ENCODE measurements around the gene NABP2. TPM values are rescaled to one million over a fixed set of nuclear protein-coding genes. Genes with fewer than 3 reads are reported as not detected.
A peak's percentile ranks its signal among the peaks of the same experiment; 100 is the strongest.

NABP2 gene
- 86.1 and 86.7 TPM in 2 replicates for polyA plus RNA-seq (2011; rRNA removed)
- polyA plus RNA-seq (2012; cell fraction: cytosol; rRNA removed): 96.7 and 97.4 TPM in 2 replicates
- 21.4 and 27.6 TPM in 2 replicates for polyA plus RNA-seq (2012; cell fraction: nucleus; rRNA removed)
- polyA plus RNA-seq (2017; fragmentation: RNase III; extraction: RNeasy Plus Mini Kit Qiagen cat#74134 plus additional on column Dnase treatment): 64.1 to 69.6 TPM (median 65.2 TPM) in 3 replicates
- polyA minus RNA-seq (2011; rRNA and poly(A)+ RNA removed): 31.6 and 42.1 TPM in 2 replicates

DNA sequence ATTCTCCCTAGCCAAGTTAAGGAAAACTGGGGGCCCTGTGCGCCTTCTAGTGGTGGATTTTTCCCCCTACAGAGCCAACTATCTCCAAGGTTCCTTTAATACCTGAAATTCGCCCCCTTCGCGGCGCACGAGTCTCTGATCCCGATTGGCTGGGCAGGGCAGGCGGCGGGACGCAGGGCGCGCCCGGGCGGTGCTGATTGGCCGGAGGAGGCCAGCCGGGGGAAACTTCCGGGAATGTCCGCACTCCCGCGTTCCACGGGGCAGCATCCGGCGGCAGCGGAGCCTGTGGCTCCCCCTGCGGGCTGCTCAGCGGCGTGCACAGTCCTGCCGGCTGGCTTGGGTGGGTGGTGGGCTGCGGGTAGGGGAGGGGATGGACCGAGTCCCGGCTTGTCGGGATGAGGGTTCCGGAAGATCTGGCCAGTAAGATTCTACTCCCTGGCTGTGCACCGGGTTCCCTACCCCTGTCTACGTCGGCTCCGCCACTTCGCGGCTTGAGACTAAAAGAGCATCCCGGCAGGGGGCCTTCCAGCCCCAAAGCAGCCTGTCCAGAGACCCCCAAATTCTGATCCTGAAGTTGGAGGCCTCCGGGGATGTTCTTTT lies at the start of gene NABP2:
Gene NABP2 (plus strand): TSS at position 241 of the 600 bp plus-strand sequence. CDS start 515 bp downstream, outside the sequence.
- 3% methylated on average over 24 of the region's 41 CpGs for WGBS (ENCODE audit: missing lambda C conversion rate)
- Histone ChIP-seq H3K27ac (peak within 1 kb of the TSS; percentile 80 to 94), H3K9me3 (no peaks in the 10 kb centered on the region), H3K4me2 (peak within 1 kb of the TSS; percentile 87), H3K4me1 (peaks cover 26% of the 10 kb centered on the region), H3K4me3 (peak within 1 kb of the TSS; percentile 66)
- FAIRE-seq (no peak), DNase-seq (ENCODE audit: low read depth in 1 of 2, low spot score in 1 of 2) (peak; percentile 99), ATAC-seq (peak; percentile 84 to 89)
- POLR2A ChIA-PET: no interaction called here
- CTCF ChIA-PET: interaction anchor here (1.0 to 4.2 kb wide), 6 partner anchors 18 to 105 kb away, joined by 3 to 56 read pairs (median 18); partner anchors contain the start of genes SMARCC2 and ZC3H10
- TF ChIP-seq RFX5 (IDR thresholded peaks at IDR 0.05) (peak; percentile 89), JUN (IDR thresholded peaks at IDR 0.05) (peak in 1 of 2 experiments; percentile 64; a peak in 2 of 5 replicates), SMC3 (IDR thresholded peaks at IDR 0.05) (peak; percentile 79), POLR2A (IDR thresholded peaks at IDR 0.05; ENCODE audit: low read length) (peak; percentile 61), SREBF2 (IDR thresholded peaks at IDR 0.05) (no peak), MAFK (IDR thresholded peaks at IDR 0.05; ENCODE audit: partially characterized antibody) (no peak), MYC (IDR thresholded peaks at IDR 0.05; ENCODE audit: borderline replicate concordance, low read length) (no peak; the same call in 1 of the 2 replicates), CTCF (IDR thresholded peaks at IDR 0.05) (peak; percentile 95), USF2 (IDR thresholded peaks at IDR 0.05) (peak; percentile 68), EHMT2 (IDR thresholded peaks at IDR 0.05; ENCODE audit: low read depth) (no peak), NFE2L2 (conservative IDR thresholded peaks at IDR 0.05; ENCODE audit: low read length) (no peak), HMGXB4 (CRISPR knock-in tag; IDR thresholded peaks at IDR 0.05; ENCODE audit: borderline replicate concordance) (peak; percentile 77; the same call in 1 of the 2 replicates), HOXA7 (CRISPR knock-in tag; IDR thresholded peaks at IDR 0.05) (no peak), JUNB (IDR thresholded peaks at IDR 0.05) (no peak), ZC3H11A (IDR thresholded peaks at IDR 0.05) (no peak), FOSB (CRISPR knock-in tag; IDR thresholded peaks at IDR 0.05) (no peak), KDM5A (IDR thresholded peaks at IDR 0.05) (peak; percentile 59; the same call in 1 of the 2 replicates), RAD21 (conservative IDR thresholded peaks at IDR 0.05 in 1 of 2, IDR thresholded peaks at IDR 0.05 in 1 of 2) (peak; percentile 57 to 73), RARB (CRISPR knock-in tag; IDR thresholded peaks at IDR 0.05) (no peak), GATA3 (IDR thresholded peaks at IDR 0.05; ENCODE audit: borderline replicate concordance) (no peak), ZFP36 (IDR thresholded peaks at IDR 0.05; ENCODE audit: borderline replicate concordance, partially characterized antibody) (no peak), HOXB13 (CRISPR knock-in tag; IDR thresholded peaks at IDR 0.05; ENCODE audit: low read depth) (no peak)
- TF ChIP-seq, protein P1, sequence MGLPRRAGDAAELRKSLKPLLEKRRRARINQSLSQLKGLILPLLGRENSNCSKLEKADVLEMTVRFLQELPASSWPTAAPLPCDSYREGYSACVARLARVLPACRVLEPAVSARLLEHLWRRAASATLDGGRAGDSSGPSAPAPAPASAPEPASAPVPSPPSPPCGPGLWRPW (IDR thresholded peaks at IDR 0.05): no peak
- TF ChIP-seq, protein P2, sequence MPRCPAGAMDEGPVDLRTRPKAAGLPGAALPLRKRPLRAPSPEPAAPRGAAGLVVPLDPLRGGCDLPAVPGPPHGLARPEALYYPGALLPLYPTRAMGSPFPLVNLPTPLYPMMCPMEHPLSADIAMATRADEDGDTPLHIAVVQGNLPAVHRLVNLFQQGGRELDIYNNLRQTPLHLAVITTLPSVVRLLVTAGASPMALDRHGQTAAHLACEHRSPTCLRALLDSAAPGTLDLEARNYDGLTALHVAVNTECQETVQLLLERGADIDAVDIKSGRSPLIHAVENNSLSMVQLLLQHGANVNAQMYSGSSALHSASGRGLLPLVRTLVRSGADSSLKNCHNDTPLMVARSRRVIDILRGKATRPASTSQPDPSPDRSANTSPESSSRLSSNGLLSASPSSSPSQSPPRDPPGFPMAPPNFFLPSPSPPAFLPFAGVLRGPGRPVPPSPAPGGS (IDR thresholded peaks at IDR 0.05): 0 out of 3 replicates have a peak, but pooled peaks have one; percentile 12
- TF ChIP-seq, protein P3, sequence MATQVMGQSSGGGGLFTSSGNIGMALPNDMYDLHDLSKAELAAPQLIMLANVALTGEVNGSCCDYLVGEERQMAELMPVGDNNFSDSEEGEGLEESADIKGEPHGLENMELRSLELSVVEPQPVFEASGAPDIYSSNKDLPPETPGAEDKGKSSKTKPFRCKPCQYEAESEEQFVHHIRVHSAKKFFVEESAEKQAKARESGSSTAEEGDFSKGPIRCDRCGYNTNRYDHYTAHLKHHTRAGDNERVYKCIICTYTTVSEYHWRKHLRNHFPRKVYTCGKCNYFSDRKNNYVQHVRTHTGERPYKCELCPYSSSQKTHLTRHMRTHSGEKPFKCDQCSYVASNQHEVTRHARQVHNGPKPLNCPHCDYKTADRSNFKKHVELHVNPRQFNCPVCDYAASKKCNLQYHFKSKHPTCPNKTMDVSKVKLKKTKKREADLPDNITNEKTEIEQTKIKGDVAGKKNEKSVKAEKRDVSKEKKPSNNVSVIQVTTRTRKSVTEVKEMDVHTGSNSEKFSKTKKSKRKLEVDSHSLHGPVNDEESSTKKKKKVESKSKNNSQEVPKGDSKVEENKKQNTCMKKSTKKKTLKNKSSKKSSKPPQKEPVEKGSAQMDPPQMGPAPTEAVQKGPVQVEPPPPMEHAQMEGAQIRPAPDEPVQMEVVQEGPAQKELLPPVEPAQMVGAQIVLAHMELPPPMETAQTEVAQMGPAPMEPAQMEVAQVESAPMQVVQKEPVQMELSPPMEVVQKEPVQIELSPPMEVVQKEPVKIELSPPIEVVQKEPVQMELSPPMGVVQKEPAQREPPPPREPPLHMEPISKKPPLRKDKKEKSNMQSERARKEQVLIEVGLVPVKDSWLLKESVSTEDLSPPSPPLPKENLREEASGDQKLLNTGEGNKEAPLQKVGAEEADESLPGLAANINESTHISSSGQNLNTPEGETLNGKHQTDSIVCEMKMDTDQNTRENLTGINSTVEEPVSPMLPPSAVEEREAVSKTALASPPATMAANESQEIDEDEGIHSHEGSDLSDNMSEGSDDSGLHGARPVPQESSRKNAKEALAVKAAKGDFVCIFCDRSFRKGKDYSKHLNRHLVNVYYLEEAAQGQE (IDR thresholded peaks at IDR 0.05): no peak
- TF ChIP-seq, protein P4, sequence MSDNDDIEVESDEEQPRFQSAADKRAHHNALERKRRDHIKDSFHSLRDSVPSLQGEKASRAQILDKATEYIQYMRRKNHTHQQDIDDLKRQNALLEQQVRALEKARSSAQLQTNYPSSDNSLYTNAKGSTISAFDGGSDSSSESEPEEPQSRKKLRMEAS (IDR thresholded peaks at IDR 0.05): peak; percentile 93
- TF ChIP-seq, protein P5, sequence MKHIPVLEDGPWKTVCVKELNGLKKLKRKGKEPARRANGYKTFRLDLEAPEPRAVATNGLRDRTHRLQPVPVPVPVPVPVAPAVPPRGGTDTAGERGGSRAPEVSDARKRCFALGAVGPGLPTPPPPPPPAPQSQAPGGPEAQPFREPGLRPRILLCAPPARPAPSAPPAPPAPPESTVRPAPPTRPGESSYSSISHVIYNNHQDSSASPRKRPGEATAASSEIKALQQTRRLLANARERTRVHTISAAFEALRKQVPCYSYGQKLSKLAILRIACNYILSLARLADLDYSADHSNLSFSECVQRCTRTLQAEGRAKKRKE (CRISPR knock-in tag; IDR thresholded peaks at IDR 0.05; ENCODE audit: low read depth): no peak
- TF ChIP-seq, protein P6, sequence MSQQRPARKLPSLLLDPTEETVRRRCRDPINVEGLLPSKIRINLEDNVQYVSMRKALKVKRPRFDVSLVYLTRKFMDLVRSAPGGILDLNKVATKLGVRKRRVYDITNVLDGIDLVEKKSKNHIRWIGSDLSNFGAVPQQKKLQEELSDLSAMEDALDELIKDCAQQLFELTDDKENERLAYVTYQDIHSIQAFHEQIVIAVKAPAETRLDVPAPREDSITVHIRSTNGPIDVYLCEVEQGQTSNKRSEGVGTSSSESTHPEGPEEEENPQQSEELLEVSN (IDR thresholded peaks at IDR 0.05; ENCODE audit: borderline replicate concordance, low read depth): peak; percentile 93
